T-helper 1 cell treated with Interleukin-12 subunit alpha and Interleukin-12 subunit beta and Interleukin-4 antibody, amounts not matched to agents 30 μg/mL and 1 μg/mL, for 36 hours (primary cell): ENCODE results near the gene FLNA.
A peak's percentile ranks its signal among the peaks of the same experiment; 100 is the strongest.
"Not testable (repeated sequence)": the region's sequence is repeated elsewhere in the genome, so short reads cannot be mapped to it uniquely, and the experiment has no call there.

Experiments
- H3K27ac Mint-ChIP-seq: one replicate; pipeline ENCODE4 v1.8.0; 2021; ENCODE audit warnings: mild to moderate bottlenecking, mixed read lengths
- H3K27me3 Mint-ChIP-seq: one replicate; pipeline ENCODE4 v1.8.0; 2021; ENCODE audit warnings: low read depth, mixed read lengths
- H3K36me3 Mint-ChIP-seq: one replicate; pipeline ENCODE4 v1.8.0; 2021; ENCODE audit warnings: low read depth, mixed read lengths
- H3K4me1 Mint-ChIP-seq: one replicate; pipeline ENCODE4 v1.8.0; 2021; ENCODE audit warnings: low read depth, mixed read lengths
- H3K4me3 Mint-ChIP-seq: one replicate; pipeline ENCODE4 v1.8.0; 2021; ENCODE audit warnings: mild to moderate bottlenecking, moderate library complexity, mixed read lengths
- H3K9me3 Mint-ChIP-seq: one replicate; pipeline ENCODE4 v1.8.0; 2021; ENCODE audit warnings: mixed read lengths

The FLNA gene

DNA sequence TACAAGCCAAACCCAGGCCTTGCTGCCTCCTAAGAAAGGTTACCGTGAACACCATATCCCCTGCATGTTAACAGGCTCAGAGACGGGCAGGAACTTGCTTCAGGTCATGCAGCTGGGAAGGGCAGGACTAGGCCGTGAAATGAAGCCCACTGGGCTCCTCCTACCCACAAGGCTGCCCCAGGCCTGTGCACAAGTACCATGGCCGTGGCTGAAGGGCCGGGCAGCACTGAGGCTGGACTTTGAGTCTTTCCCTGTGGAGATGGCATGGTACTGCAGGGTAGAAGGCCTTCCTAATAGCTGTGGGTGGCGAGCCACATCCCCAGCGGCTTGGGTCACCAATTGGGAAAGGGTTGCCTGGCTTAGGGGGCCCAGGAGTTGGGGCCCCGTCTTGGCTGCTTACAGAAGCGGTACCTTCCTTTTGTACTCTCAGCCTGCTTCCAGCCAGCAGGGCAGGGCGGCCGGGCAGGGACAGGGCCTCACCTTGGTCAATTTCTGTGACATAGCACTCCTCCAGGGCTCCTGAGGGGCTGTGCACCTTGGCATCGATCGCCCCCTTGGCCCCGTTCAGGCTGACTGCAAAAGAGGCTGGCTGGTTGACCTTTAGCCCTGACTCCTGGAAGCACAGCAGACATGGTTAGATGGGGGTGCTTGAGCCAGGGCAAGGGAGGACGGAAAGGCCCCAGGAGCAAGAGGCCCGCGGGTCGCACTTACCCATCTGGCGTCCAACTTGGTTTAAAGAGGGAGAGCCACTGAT, 23.8 kb downstream of the FLNA start:
- H3K36me3 Mint-ChIP-seq, result peaks cover 17% of the 10 kb centered on the region
- no peak overlapping the region for H3K27ac Mint-ChIP-seq
- H3K9me3 Mint-ChIP-seq, result no peaks in the 10 kb centered on the region

GRCh38 chrX:154349979-154350378, 24.5 kb downstream of the FLNA start:
- peaks cover 11% of the 10 kb centered on the region for H3K4me1 Mint-ChIP-seq
- H3K36me3 Mint-ChIP-seq, result peaks cover 17% of the 10 kb centered on the region
- H3K4me3 Mint-ChIP-seq, result no peak overlapping the region
- no peaks in the 10 kb centered on the region for H3K9me3 Mint-ChIP-seq
- H3K27me3 Mint-ChIP-seq, result no peaks in the 10 kb centered on the region
- H3K27ac Mint-ChIP-seq, result no peak overlapping the region

More for the DNA sequence above, 23.8 kb downstream of the FLNA start:
- Mint-ChIP-seq H3K27me3 (no peaks in the 10 kb centered on the region), H3K4me3 (no peak overlapping the region), H3K4me1 (peaks cover 11% of the 10 kb centered on the region)

DNA sequence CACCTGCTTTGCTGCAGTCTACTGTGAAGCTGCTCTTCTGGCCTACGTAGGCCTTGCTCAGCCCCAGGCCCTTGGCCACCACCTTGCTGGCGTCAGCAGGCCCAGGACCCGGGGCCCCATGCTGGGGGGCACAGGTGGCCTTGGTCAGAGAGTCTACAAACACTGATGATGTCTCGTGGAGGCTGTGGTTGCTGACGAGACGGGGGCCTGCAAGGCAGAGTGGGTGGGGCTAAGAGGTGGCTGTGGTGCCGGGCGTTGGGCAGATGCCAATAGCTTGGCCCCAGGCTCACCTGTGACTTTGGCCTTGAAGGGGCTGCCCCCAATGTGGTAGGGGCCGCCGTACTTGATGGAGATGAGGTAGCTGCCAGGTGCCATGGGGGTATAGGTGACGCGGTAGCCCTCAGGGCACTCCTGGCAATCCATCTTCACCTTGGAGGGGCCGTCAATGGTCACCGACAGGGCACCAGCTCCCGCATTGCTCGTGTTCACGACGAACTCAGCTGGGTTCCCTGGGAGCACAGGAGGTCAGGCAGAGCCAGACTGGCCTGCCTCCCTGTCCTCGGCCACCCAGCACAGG, 25.0 kb downstream of the FLNA start:
- Mint-ChIP-seq H3K9me3 (no peaks in the 10 kb centered on the region), H3K27me3 (no peaks in the 10 kb centered on the region), H3K27ac (no peak overlapping the region), H3K4me3 (no peak overlapping the region), H3K4me1 (peaks cover 11% of the 10 kb centered on the region), H3K36me3 (peaks cover 17% of the 10 kb centered on the region)

GRCh38 chrX:154348646-154349358, 25.6 kb downstream of the FLNA start:
- Mint-ChIP-seq H3K9me3 (no peaks in the 10 kb centered on the region), H3K4me1 (peaks cover 11% of the 10 kb centered on the region), H3K27me3 (no peaks in the 10 kb centered on the region), H3K27ac (no peak overlapping the region), H3K36me3 (peaks cover 17% of the 10 kb centered on the region), H3K4me3 (no peak overlapping the region)

GRCh38 chrX:154348114-154348531, 26.3 kb downstream of the FLNA start:
- Mint-ChIP-seq H3K27me3 (no peaks in the 10 kb centered on the region), H3K4me3 (no peak overlapping the region), H3K9me3 (no peaks in the 10 kb centered on the region), H3K4me1 (peaks cover 11% of the 10 kb centered on the region), H3K36me3 (peaks cover 17% of the 10 kb centered on the region), H3K27ac (peak overlapping the region; percentile 49)

DNA sequence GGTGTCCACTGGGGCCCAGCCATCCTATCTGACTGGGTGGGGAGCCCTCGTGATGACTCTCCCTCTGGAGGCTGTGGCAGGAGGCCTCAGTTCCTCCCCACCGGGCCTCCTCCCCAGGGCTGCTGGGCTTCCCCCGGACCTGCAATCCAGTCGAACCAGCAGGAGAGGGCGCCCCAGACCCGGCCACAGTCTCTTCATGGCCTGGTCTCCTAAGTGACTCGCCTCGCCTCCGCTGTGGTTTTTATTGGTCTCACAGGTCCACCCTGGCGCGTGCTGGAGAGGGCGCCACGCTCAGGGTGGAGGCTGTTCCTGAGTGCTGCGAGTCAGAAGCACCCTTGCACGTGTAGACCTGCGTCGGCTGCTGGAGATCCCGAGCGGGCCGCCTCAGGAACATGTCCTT, 30.8 kb downstream of the FLNA start:
- not testable (repeated sequence) for H3K27me3 Mint-ChIP-seq, H3K4me1 Mint-ChIP-seq, H3K9me3 Mint-ChIP-seq, H3K27ac Mint-ChIP-seq, H3K4me3 Mint-ChIP-seq, H3K36me3 Mint-ChIP-seq

GRCh38 chrX:154343063-154343462, 31.4 kb downstream of the FLNA start:
- H3K27me3 Mint-ChIP-seq, H3K9me3 Mint-ChIP-seq, H3K36me3 Mint-ChIP-seq, H3K4me3 Mint-ChIP-seq, H3K27ac Mint-ChIP-seq, H3K4me1 Mint-ChIP-seq: not testable (repeated sequence)

GRCh38 chrX:154341399-154342298, 32.8 kb downstream of the FLNA start:
- H3K4me1 Mint-ChIP-seq, H3K27me3 Mint-ChIP-seq, H3K27ac Mint-ChIP-seq, H3K9me3 Mint-ChIP-seq, H3K4me3 Mint-ChIP-seq, H3K36me3 Mint-ChIP-seq: not testable (repeated sequence)

- H3K9me3 Mint-ChIP-seq, result no peaks in the 10 kb centered on the region
Measured at GRCh38 chrX:154334496-154334895, 39.9 kb downstream of the FLNA start.

GRCh38 chrX:154333837-154334271, 40.6 kb downstream of the FLNA start:
- Mint-ChIP-seq H3K4me1 (peaks cover 12% of the 10 kb centered on the region), H3K9me3 (no peaks in the 10 kb centered on the region), H3K36me3 (no peaks in the 10 kb centered on the region), H3K27me3 (no peaks in the 10 kb centered on the region), H3K27ac (peak overlapping the region; percentile 78), H3K4me3 (no peak overlapping the region)

More at GRCh38 chrX:154334496-154334895, 39.9 kb downstream of the FLNA start:
- H3K4me1 Mint-ChIP-seq, result peaks cover 12% of the 10 kb centered on the region
- H3K27ac Mint-ChIP-seq, result peak overlapping the region; percentile 78
- H3K36me3 Mint-ChIP-seq, result no peaks in the 10 kb centered on the region
- H3K27me3 Mint-ChIP-seq, result no peaks in the 10 kb centered on the region
- no peak overlapping the region for H3K4me3 Mint-ChIP-seq

GRCh38 chrX:154333116-154333515, 41.3 kb downstream of the FLNA start:
- Mint-ChIP-seq H3K27me3 (no peaks in the 10 kb centered on the region), H3K4me3 (no peak overlapping the region), H3K36me3 (no peaks in the 10 kb centered on the region), H3K4me1 (peaks cover 12% of the 10 kb centered on the region), H3K27ac (no peak overlapping the region), H3K9me3 (no peaks in the 10 kb centered on the region)

GRCh38 chrX:154332561-154332960, 41.9 kb downstream of the FLNA start:
- Mint-ChIP-seq H3K27me3 (no peaks in the 10 kb centered on the region), H3K36me3 (no peaks in the 10 kb centered on the region), H3K27ac (no peak overlapping the region), H3K4me1 (peaks cover 16% of the 10 kb centered on the region), H3K4me3 (no peak overlapping the region), H3K9me3 (no peaks in the 10 kb centered on the region)

GRCh38 chrX:154329294-154329693, 45.1 kb downstream of the FLNA start:
- H3K9me3 Mint-ChIP-seq, result no peaks in the 10 kb centered on the region
- no peak overlapping the region for H3K4me3 Mint-ChIP-seq
- no peaks in the 10 kb centered on the region for H3K36me3 Mint-ChIP-seq
- H3K4me1 Mint-ChIP-seq, result peaks cover 30% of the 10 kb centered on the region
- H3K27ac Mint-ChIP-seq, result no peak overlapping the region
- H3K27me3 Mint-ChIP-seq, result no peaks in the 10 kb centered on the region

GRCh38 chrX:154328646-154329045, 45.8 kb downstream of the FLNA start:
- no peaks in the 10 kb centered on the region for H3K27me3 Mint-ChIP-seq
- no peak overlapping the region for H3K4me3 Mint-ChIP-seq
- peaks cover 24% of the 10 kb centered on the region for H3K4me1 Mint-ChIP-seq
- no peaks in the 10 kb centered on the region for H3K36me3 Mint-ChIP-seq
- no peak overlapping the region for H3K27ac Mint-ChIP-seq
- no peaks in the 10 kb centered on the region for H3K9me3 Mint-ChIP-seq
